IPS DF 6.9 (cell line): ENCODE measurements around the gene SF3B6.

Experiments
- DNase-seq: peaks from one replicate; pipeline ENCODE4 v3.0.0-alpha.2; 2013; ENCODE audit warnings: low read depth, low spot score
- H3K27ac ChIP-seq: one replicate; pipeline ENCODE4 v1.5.1; 2013; ENCODE audit warnings: low read length, control low read depth
- H3K27me3 ChIP-seq: 2 replicates; pipeline ENCODE4 v1.6.1; 2013; ENCODE audit warnings: mild to moderate bottlenecking, low read length; ENCODE audit not compliant: control insufficient read depth, insufficient read depth
- H3K36me3 ChIP-seq: 2 replicates; pipeline ENCODE4 v1.6.1; 2013; ENCODE audit warnings: low read length; ENCODE audit not compliant: control insufficient read depth, insufficient read depth
- H3K4me1 ChIP-seq: 2 replicates; pipeline ENCODE4 v1.6.1; 2013; ENCODE audit warnings: low read length; ENCODE audit not compliant: control insufficient read depth, insufficient read depth
- H3K4me3 ChIP-seq: 2 replicates; pipeline ENCODE4 v1.5.1; 2013; ENCODE audit warnings: mild to moderate bottlenecking, low read length
- H3K9me3 ChIP-seq: 2 replicates; pipeline ENCODE4 v1.6.1; 2013; ENCODE audit warnings: low read length, inconsistent platforms; ENCODE audit not compliant: control insufficient read depth, insufficient read depth
- WGBS: extraction: QIAGEN DNeasy Blood & Tissue Kit; methylation state at CpG from one replicate; pipeline ENCODE4 v1.1.7; 2013; ENCODE audit warnings: mixed read lengths, missing lambda C conversion rate; ENCODE audit not compliant: insufficient read length, insufficient coverage; 5-methylcytosine and 5-hydroxymethylcytosine counted together

Gene SF3B6

DNA sequence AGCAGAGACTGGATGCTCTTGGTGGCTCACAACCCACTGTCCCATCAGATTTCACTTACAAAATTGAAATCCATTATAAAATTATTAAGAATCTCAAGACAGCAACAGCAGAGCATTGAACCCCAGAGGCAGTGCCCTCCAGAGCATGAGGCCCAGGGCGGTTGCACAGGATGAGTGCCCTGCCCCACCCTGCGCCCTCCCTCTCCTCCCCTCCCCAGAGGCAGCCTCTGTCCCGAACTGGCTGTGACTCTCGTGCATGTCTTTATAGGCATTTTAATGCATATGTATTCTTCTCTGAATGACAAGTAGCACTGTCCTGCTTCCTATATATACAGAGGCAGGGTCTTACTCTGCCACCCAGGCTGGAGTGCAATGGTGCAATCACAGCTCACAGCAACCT, 55.9 kb downstream of the SF3B6 start:
- H3K9me3 ChIP-seq, result no peaks in the 10 kb centered on the region
- peaks cover 3% of the 10 kb centered on the region; the same call in 1 of the 2 replicates for H3K36me3 ChIP-seq
- H3K4me1 ChIP-seq, result peaks cover 7% of the 10 kb centered on the region
- no peak for DNase-seq
- H3K4me3 ChIP-seq, result no peak overlapping the region
- no peaks in the 10 kb centered on the region for H3K27me3 ChIP-seq
- WGBS, result no CpG with 5 or more reads among the region's 4 CpGs
- H3K27ac ChIP-seq, result no peak overlapping the region

DNA sequence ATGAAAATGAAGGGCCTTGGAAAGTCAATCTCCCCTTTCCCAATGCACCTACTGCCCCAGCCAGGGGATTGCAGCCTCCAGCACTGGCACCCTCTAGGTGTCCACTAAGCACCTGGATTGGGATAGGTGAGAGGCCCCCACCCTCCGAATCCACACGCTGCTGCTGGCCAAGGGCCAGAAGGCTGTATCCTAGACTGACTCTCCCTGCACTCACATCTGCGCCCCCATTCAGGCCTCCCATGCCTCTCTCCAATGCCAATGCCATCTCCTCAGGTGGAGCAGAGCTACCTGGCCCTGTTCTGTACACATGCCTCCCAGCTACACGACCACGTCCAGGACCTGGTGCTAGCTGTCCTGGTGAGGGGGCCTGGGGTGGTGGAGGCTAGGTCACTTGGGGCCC, 56.4 kb downstream of the SF3B6 start:
- H3K4me1 ChIP-seq, result peaks cover 4% of the 10 kb centered on the region
- H3K4me3 ChIP-seq, result no peak overlapping the region
- no peak overlapping the region for H3K27ac ChIP-seq
- no CpG with 5 or more reads among the region's 5 CpGs for WGBS
- H3K27me3 ChIP-seq, result no peaks in the 10 kb centered on the region
- H3K9me3 ChIP-seq, result no peaks in the 10 kb centered on the region
- no peak for DNase-seq
- peaks cover 3% of the 10 kb centered on the region; the same call in 1 of the 2 replicates for H3K36me3 ChIP-seq

DNA sequence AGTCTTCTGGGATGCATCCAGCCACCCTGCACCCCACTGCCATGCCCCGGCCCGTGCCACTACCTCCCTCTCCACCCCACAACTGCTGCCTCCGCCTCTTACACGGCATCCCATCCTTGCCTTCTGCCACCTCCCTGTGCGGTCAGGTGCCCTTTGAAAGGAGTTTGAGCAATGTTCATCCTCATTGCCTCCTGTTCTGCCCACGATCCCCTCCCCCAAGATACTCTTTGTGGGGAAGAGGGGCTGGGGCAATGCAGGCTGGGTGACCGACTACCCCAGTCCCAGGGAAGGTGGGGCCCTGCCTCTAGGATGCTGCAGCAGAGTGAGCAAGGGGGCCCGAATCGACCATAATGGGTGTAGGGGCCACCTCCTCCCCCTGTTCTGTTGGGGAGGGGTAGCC, 57.9 kb downstream of the SF3B6 start:
- peaks cover 3% of the 10 kb centered on the region; the same call in 1 of the 2 replicates for H3K36me3 ChIP-seq
- H3K27ac ChIP-seq, result no peak overlapping the region
- no peak overlapping the region for H3K4me3 ChIP-seq
- peaks cover 4% of the 10 kb centered on the region for H3K4me1 ChIP-seq
- H3K9me3 ChIP-seq, result no peaks in the 10 kb centered on the region
- WGBS, result no CpG with 5 or more reads among the region's 9 CpGs
- H3K27me3 ChIP-seq, result no peaks in the 10 kb centered on the region
- no peak for DNase-seq

DNA sequence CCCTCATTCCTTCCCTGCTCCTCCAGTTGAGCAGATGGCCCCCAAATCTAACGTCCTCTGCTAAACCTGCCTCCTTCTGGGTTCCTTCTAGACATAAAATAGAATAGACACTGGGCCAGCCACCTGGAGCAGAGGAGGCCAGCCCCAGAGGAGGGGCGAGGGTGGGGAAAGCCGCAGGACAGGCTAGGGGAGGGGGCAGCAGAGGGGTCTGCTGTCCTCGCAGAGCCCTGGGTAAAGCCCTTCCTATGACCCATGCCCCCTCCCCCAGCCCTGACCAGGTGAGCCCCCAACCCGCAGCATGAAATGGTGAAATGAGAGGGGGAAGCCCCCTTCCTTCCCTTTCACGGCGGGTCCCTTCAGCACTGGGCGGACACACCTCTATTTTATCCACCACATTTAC, 58.4 kb downstream of the SF3B6 start:
- peaks cover 4% of the 10 kb centered on the region for H3K4me1 ChIP-seq
- DNase-seq, result no peak

More for the DNA sequence above, 58.4 kb downstream of the SF3B6 start:
- Histone ChIP-seq H3K9me3 (no peaks in the 10 kb centered on the region), H3K27me3 (no peaks in the 10 kb centered on the region), H3K36me3 (no peaks in the 10 kb centered on the region; the same call in 1 of the 2 replicates), H3K27ac (no peak overlapping the region), H3K4me3 (no peak overlapping the region)
- no CpG with 5 or more reads among the region's 8 CpGs for WGBS
